Measurements from ENCODE around the gene GGTA1.

DNA sequence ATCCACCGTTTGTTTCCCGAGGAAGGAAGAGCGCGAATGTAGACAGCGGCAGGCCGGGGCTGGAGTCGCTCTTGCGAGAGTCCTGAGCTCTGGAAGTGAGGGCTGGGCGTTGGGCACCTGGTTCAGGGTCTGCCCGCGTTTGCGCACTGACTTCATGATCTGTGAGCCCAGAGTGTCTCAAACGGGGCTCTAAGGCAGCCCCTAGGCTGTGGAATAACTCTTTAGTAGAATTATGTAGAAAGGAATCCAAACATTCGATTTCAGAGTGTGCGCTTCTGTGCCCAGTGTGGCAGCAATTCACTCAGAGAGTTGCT is 478 bp upstream of the GGTA1 start:
- TF ChIP-seq, protein P1, sequence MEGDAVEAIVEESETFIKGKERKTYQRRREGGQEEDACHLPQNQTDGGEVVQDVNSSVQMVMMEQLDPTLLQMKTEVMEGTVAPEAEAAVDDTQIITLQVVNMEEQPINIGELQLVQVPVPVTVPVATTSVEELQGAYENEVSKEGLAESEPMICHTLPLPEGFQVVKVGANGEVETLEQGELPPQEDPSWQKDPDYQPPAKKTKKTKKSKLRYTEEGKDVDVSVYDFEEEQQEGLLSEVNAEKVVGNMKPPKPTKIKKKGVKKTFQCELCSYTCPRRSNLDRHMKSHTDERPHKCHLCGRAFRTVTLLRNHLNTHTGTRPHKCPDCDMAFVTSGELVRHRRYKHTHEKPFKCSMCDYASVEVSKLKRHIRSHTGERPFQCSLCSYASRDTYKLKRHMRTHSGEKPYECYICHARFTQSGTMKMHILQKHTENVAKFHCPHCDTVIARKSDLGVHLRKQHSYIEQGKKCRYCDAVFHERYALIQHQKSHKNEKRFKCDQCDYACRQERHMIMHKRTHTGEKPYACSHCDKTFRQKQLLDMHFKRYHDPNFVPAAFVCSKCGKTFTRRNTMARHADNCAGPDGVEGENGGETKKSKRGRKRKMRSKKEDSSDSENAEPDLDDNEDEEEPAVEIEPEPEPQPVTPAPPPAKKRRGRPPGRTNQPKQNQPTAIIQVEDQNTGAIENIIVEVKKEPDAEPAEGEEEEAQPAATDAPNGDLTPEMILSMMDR (IDR thresholded peaks at IDR 0.05; ENCODE audit: low read length) = no peak
- TF ChIP-seq EZH2 (IDR thresholded peaks at IDR 0.05; ENCODE audit: borderline replicate concordance, low read length) = no peak

All from OCI-LY1 (cell line).